ENCODE data around the gene RNF220.

DNA sequence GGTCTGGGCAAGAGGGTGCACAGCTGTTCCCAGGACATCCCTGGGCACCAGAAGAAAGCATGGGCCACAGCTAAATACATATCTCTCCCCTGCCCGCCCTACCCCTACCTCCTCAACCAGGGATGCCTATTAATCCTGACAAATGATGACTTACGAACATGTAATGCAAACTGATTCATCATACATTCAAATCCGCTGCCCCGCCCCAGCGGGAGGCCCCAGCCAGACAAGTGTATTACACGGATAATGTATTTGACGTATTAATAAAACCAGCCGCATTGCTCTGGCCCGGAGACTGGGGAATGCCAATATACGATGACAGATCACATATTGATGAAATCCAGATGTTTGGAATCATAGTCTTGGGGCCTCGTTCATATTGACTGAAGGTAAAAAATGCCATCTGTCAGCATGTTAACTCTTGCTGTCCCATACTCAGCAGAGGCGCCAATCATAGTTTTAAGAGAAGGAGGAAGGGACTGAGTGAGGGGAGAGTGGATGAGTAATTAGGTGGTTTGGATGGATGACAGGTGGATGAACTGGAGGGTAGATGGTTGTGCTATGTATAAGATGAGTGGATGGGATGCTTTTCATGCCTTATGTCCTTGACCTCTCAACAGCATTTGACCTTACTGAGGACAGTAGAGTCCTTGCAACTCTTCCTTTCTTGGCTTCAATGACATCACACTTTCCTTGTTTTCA, 201.0 kb downstream of the RNF220 start:
- TF ChIP-seq, protein P1, sequence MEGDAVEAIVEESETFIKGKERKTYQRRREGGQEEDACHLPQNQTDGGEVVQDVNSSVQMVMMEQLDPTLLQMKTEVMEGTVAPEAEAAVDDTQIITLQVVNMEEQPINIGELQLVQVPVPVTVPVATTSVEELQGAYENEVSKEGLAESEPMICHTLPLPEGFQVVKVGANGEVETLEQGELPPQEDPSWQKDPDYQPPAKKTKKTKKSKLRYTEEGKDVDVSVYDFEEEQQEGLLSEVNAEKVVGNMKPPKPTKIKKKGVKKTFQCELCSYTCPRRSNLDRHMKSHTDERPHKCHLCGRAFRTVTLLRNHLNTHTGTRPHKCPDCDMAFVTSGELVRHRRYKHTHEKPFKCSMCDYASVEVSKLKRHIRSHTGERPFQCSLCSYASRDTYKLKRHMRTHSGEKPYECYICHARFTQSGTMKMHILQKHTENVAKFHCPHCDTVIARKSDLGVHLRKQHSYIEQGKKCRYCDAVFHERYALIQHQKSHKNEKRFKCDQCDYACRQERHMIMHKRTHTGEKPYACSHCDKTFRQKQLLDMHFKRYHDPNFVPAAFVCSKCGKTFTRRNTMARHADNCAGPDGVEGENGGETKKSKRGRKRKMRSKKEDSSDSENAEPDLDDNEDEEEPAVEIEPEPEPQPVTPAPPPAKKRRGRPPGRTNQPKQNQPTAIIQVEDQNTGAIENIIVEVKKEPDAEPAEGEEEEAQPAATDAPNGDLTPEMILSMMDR (conservative IDR thresholded peaks at IDR 0.05) = no peak
- no peak for TF ChIP-seq ZFX (IDR thresholded peaks at IDR 0.05)

Data from C4-2B (cell line).